Measurements from ENCODE around the gene TMEM37. TPM values are rescaled to one million over a fixed set of nuclear protein-coding genes. Genes with fewer than 3 reads are reported as not detected.

The TMEM37 gene
- total and polyA plus RNA-seq, 12 donors: 0.32 to 4.7 (median 1.9) TPM

- TF ChIP-seq CTCF (IDR thresholded peaks at IDR 0.05): no peak
- Histone ChIP-seq H3K36me3 (no peaks in the 10 kb centered on the region), H3K4me1 (no peaks in the 10 kb centered on the region), H3K27ac (no peak overlapping the region), H3K9me3 (no peaks in the 10 kb centered on the region), H3K4me3 (no peak overlapping the region), H3K27me3 (peaks cover 0 to 5% (median 0%) of the 10 kb centered on the region in 7 donors)
- DNase-seq (no peak), ATAC-seq (peak in 1 of 8 donors; percentile 23)
- 90% methylated on average over 8 of the region's 8 CpGs for WGBS, 2 donors
- intact Hi-C loops (cut with DNase I): no loop called here
These were observed 9.9 kb downstream of the TMEM37 start for GRCh38 chr2:119441376-119442225.

DNA sequence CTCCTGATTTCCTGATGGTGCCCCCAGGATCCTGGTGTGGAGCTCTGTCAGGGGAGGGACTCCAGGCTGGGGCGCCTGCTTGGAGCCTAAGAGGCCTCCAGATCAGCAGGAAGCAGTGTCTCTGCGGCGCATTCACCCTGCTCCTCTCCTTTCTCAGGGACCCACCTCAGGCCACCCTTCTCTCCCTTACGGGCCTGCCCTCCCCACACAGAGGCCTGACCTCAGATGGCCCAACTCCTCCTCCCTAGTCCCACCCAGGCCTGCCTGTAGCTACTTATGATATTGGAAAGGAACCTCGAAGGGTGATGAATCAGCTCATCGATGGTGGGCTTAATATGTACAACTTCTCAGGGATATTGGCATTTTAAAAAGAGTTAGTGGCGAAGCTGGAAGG is 10.6 kb downstream of the TMEM37 start:
- Histone ChIP-seq H3K4me3 (no peak overlapping the region), H3K36me3 (no peaks in the 10 kb centered on the region), H3K4me1 (no peaks in the 10 kb centered on the region), H3K9me3 (no peaks in the 10 kb centered on the region), H3K27ac (no peak overlapping the region), H3K27me3 (peaks cover 0 to 10% (median 3%) of the 10 kb centered on the region in 7 donors)
- no peak for TF ChIP-seq CTCF (IDR thresholded peaks at IDR 0.05)
- intact Hi-C loops (cut with DNase I): no loop called here
- no peak for DNase-seq
- 90% methylated on average over 7 of the region's 7 CpGs for WGBS, 2 donors
- ATAC-seq: no peak

- intact Hi-C loops (cut with DNase I): no loop called here
- DNase-seq (no peak), ATAC-seq (no peak)
- Histone ChIP-seq H3K27me3 (peaks cover 0 to 11% (median 8%) of the 10 kb centered on the region in 7 donors), H3K36me3 (no peaks in the 10 kb centered on the region), H3K4me1 (no peaks in the 10 kb centered on the region), H3K9me3 (no peaks in the 10 kb centered on the region), H3K4me3 (no peak overlapping the region), H3K27ac (no peak overlapping the region)
- WGBS, 2 donors: 95 to 96% methylated on average over 11 of the region's 11 CpGs
- TF ChIP-seq CTCF (IDR thresholded peaks at IDR 0.05): no peak
These were observed 11.2 kb downstream of the TMEM37 start for GRCh38 chr2:119442850-119443249.

DNA sequence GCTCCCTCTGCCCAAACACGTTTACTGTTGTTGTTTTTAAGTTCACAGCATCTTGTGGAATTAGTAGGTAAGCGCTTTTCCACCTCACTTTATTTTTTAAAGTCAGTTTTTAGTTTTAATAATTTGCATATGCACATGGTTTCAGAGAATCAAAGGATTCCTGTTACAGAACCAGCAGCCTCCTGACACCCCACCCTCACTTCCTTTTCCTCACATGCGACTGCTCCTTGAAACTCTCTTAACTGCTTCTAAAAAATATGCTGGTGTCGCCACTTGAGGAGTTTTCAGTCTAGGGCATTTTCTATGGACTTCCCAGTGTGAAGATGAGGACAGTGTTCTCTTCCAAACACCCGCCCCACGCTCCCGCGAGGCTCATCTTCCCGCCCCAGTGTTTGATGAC is 14.4 kb downstream of the TMEM37 start:
- H3K4me1 ChIP-seq: no peaks in the 10 kb centered on the region
- 53 to 56% methylated on average over 9 of the region's 9 CpGs for WGBS, 2 donors

More for the DNA sequence above, 14.4 kb downstream of the TMEM37 start:
- Histone ChIP-seq H3K36me3 (no peaks in the 10 kb centered on the region), H3K27me3 (peaks cover 0 to 22% (median 8%) of the 10 kb centered on the region in 7 donors), H3K4me3 (no peak overlapping the region), H3K9me3 (no peaks in the 10 kb centered on the region), H3K27ac (no peak overlapping the region)
- DNase-seq (no peak), ATAC-seq (no peak)
- TF ChIP-seq CTCF (IDR thresholded peaks at IDR 0.05): no peak
- intact Hi-C loops (cut with DNase I): no loop called here

Data from heart right ventricle (tissue), 16 donors.